ENCODE data around the gene ACE2.
"Not testable (repeated sequence)": the region's sequence is repeated elsewhere in the genome, so short reads cannot be mapped to it uniquely, and the experiment has no call there.

ACE2 gene

DNA sequence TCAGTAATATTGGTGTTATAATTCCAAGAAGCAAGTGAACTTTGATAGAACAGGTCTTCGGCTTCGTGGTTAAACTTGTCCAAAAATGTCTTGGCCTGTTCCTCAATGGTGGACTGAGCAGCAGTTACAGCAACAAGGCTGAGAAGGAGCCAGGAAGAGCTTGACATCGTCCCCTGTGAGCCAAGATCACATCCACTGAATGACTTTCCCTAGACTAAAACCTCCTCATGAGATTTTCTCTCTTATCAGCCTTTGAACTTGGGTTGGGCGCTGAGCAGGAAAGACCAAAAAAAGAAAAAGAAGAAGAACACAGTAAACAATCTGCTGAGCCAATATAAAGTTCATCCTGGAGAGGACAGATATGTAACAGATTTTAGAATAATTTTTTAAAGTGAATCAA is at the start of gene ACE2:
TSS of gene ACE2 (minus strand) at position 216 of the 400 bp plus-strand sequence. CDS start at position 167, 49 bp downstream.
- no peak within 1 kb of the TSS for H3K27ac ChIP-seq
- no peak for DNase-seq (ENCODE audit: low read depth, low spot score)

DNA sequence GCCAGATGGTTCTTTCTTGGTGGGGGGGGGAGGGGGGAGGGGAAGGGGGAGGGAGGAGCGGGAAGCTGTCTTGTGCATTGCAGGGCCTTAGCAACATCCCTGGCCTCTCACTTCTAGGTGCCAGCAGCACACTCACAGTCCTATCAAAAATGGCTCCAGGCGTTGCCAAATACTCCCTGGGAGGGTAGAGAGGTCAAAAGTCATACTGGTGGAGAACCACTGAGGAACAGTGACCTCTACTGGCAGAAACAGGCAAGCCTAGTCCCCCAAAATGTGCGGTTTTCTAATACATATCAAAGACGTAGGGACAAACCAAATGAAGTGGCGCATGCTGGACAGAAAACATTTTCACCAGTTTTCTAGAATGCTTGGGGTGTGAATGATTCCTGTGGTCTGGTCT is 46.8 kb upstream of the ACE2 start:
- DNase-seq (ENCODE audit: low read depth, low spot score); H3K27ac ChIP-seq: not testable (repeated sequence)

DNA sequence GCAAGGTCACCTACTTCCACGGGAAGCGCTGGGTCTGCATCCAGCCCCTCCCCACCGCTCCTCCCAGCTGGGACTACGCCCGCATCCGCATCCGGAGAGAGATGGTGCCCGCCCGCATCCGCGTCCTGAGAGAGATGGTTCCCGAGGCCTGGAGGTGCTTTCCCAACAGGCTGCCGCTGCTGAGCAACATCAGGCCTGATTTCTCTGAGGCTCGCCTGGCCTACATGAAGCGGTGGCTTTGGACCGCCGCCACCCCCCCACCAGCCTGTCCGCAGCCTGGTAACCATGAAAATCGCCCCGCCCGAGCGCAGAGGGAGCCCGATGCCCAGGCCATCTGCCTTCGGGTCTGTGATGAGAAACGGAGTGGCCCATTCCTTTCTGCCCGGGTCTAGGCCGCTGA is 45.8 kb upstream of the ACE2 start:
- no peak overlapping the region for H3K27ac ChIP-seq
- DNase-seq (ENCODE audit: low read depth, low spot score) = no peak

DNA sequence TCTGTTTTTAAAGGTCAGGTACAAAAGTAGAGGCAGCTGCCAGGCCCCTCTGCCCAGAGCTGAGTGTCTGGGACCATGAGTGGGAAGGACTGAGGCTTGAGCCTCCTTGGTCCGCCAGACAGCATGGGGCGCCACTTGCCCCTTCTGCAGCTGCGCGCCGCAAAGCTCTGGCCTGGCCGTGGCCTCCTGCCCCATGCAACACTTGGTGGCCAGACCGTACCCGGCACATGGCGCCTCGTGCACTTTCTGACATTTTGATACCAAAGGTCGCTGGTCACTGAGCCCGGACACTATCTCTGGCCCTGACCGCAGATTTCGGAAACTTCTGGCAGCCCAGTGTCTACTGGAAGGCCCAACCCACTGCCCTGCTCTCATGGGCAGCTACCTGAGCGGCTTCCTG is 45.3 kb upstream of the ACE2 start:
- DNase-seq (ENCODE audit: low read depth, low spot score) = no peak
- no peak overlapping the region for H3K27ac ChIP-seq

DNA sequence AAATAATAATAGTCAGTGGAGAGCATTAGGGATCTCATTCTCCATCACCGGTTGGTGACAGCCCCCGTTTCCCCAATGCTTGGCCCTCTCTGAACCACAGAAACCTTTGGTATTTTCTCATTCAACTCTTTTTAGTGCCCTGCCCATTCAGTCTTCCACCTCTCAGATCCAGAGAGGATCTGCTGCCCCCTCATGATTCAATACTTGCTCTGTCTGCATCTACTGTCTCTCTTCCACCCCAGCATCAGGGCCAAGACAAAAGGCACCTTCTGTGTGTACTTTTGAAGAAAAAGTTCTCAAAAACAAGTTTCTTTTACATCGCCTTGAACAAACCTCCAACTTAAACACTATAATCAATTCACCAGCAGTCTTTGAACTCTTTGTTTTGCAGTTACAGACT is 44.5 kb upstream of the ACE2 start:
- no peak for DNase-seq (ENCODE audit: low read depth, low spot score)
- H3K27ac ChIP-seq = no peak overlapping the region

DNA sequence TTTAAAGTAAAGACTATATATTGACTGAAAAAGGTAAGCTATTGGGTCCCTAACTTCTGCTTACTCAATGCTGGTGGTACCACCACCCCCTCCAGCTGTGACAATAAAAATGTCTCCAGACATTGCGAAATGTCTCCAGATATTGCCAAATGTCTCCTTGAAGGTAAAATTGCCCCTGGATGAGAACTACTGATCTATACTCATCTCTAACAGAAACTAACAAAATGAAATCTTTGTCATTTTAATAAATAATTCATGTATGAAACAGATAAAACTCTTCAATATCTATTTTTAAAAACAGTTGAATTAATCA is 43.8 kb upstream of the ACE2 start:
- no peak overlapping the region for H3K27ac ChIP-seq
- DNase-seq (ENCODE audit: low read depth, low spot score) = no peak

DNA sequence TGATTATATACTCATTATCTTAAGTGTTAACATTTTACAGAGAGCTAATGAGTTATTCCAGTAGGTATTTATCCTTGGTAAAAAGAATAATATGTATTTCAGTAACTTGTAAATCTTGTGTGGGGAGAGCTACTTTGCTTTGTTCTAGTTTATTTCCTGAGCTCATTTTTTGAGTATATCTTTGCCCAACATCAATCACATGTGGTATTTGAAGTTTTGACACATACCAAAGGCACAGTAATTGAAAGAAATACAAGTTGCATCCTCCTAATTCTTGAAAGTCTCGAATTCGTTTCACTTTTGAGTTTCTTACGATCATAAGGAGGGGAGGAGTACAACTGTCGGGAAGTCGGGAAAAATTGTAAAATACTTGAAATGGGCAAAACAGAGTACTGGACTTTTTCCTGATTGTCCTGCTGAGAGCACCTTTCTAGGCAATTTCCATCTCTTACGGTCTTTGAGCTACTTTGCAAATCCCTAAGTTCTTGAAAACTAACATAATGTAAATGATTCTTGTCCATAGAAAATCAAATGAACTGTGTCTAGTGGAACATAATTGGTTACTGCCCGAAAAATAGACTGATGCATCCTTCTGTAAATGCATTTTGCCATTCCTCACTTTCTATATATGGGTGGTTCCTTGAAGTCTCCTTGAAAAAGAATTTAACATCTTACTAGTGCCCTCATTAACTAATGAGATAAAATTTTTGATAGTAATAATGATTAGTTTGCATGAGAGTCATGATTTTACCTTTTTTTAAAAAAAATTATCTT is 43.2 kb upstream of the ACE2 start:
- H3K27ac ChIP-seq = no peak overlapping the region
- no peak for DNase-seq (ENCODE audit: low read depth, low spot score)

DNA sequence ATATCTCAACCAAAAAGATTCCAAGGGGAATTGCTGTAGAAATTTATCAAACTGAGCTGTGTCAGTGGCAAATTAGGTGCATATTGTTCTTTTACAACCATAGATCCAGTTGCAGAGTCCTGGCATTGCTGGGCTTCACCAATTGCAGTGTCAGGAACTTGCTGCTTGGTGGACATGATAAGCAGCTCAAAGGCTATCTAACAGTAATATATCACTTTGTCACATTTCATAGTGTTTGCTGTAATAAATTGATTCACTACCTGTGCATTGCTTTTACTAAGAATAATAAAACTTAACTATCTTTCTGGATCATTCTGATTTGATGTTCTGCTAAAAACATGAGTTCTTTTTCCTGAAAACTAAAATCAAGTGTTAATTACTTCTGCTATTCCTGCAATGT is 30.9 kb upstream of the ACE2 start:
- H3K27ac ChIP-seq = no peak overlapping the region
- no peak for DNase-seq (ENCODE audit: low read depth, low spot score)

DNA sequence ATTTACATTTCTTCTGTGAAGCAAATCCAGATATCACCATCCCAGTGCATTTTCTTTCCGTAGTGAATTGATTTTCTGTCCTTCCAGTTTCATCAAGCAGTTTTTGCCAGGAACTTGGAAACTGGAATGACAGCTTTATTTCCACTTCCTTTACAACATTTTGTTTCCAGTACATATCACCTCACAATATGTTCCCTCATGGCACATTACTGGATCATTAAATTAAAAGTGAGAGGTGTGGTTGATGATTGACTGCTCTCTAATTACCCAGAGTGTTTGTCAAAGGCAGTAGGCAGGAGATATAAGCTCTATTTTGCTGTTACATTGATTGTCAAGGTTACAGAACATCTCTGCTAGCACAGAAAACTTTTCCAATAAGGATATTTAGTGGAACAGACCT is 22.3 kb upstream of the ACE2 start:
- DNase-seq (ENCODE audit: low read depth, low spot score) = no peak

DNA sequence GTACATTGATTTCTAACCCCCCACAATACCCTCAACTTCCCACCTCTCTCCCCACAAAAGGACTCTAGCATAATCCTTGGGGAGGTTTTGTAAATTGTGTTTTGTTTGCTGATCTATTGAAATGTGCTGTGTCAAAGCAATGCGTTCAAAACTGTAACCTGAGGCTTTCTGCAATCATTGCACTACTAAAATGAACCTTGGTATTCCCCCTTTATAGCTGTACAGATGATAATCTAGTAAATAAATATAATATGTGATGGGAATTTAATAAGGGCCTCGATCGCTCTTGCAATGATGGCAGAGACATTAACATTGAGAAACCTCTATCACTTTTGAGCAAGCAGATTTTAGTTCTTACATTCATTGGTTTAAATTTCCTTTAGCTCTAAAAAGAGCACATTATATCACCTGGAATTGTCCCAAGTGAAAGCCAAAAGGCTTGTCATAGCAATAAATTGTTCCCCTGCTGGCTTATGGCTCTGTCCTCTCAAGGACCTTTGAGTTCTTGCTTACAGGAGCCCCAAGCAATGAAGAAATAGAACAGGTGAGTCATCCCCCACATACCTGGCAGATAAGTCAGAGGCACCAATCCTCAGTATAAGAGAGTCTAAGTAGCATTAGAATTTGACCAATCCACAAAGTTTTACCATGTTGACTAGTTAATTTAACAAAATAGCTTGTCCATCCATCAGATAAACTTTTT is 18.4 kb upstream of the ACE2 start:
- peak overlapping the region; percentile 21 for H3K27ac ChIP-seq
- peak; percentile 74 for DNase-seq (ENCODE audit: low read depth, low spot score)

More for the DNA sequence above, 22.3 kb upstream of the ACE2 start:
- no peak overlapping the region for H3K27ac ChIP-seq

DNA sequence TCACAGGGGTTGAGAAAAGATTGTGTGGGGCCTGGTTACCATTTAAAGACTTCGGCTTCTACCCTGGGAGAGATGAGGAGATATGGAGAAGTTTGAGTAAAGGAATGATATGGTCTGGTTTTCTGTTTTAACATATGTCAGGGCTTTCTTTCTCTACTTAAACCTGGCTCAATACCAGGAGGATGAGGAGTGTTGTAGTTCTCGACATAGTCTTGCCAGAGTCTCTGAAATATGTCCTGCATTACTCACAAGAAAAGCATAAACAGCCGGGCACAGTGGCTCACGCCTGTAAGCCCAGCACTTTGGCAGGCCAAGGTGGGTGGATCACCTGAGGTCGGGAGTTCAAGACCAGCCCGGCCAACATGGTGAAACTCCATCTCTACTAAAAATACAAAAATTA is 16.4 kb upstream of the ACE2 start:
- no peak overlapping the region for H3K27ac ChIP-seq
- DNase-seq (ENCODE audit: low read depth, low spot score) = no peak

DNA sequence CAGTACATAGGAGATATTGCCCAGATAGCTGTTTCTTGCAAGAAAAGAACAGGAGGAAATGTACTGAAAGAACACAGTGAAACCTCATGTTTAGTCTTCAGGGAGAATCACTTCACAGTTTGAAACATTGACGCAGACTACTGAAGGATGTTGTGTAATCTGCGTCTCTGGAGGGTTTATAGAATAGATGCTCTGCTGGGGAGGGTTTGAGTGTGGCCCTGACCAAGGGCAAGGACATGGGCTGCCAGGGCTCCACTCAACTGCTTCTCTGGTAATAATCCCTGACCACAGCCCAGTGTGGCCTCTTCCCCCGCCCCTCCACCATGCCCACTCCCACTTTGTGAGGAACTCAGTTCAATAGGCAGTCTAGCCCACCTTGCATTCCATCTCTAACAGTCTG is 15.8 kb upstream of the ACE2 start:
- H3K27ac ChIP-seq = no peak overlapping the region
- DNase-seq (ENCODE audit: low read depth, low spot score) = no peak

DNA sequence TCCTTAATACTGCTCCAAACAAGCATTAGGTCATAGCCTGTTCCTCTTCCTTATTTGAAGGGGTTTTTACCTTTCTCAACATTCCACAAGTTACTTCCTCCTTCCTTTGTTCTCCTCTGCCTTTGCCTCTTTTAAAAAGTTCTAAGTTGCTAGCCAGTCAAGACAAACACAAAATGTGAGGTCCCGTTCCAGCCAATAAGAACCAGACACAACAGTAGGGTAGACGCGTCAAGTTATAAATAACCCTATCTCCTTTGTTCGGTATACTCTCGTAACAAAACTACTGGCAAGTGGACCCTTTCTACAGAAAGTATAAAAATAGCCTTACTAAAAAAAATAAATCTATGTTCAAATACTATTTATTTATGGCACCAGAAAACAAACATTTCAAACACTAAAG is 6.3 kb upstream of the ACE2 start:
- H3K27ac ChIP-seq = no peak overlapping the region
- no peak for DNase-seq (ENCODE audit: low read depth, low spot score)

DNA sequence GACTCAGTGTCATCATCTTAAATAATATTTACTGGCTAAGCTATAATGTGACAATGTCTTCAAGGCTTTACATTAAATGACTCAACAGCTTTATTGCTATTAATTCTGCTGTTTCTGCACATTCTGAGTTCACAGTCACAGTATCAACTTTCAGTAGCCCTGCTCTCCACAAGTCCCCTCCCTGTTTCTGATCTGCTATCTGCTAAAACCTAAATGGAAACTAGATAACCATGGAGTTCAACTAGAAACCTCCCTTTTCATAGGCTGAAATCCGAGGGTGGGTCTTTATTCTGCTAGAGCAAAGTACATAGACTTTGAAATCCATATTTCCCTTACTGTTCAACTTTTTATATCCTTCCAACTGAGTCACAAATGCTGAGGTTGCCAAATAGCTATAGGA is 5.4 kb upstream of the ACE2 start:
- no peak overlapping the region for H3K27ac ChIP-seq
- DNase-seq (ENCODE audit: low read depth, low spot score) = no peak

DNA sequence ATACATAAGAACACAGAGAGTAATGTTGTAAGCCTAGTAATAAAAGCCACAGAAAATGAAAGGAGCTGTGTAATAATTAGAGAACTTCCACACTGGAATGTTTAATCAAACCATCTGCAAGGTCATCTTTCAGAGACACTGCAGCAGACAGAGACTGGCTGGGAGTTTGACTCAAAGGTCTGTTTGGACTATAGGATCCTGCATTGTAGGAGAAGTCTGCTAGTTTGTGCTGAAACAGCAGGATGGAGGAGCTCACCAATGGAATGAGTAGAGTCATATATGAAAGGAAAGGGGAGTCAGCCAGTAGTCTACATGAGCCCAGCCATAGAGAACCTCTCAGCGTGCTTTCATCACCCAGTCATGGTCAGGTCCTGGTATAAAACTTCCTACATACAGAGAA is 4.5 kb upstream of the ACE2 start:
- no peak for DNase-seq (ENCODE audit: low read depth, low spot score)
- H3K27ac ChIP-seq = no peak overlapping the region

DNA sequence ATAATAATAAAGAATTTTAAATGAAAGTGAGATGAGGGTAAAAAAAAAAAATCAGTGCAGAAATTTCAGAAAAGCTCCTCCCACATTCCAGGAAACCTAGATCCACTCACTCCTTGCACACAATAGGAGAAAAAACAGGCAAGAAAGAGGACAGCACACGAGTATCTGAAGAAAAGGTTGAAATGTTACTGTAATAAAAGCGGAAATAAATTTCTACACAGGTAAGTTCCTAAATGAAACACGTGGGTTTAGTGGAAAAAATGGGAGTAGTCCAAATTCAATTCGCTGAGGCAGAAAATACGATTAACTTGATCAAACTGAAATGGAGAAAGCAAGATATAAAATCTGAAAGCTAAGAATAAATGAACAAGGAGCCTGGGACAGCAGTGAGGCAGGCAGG is 2.0 kb upstream of the ACE2 start:
- DNase-seq (ENCODE audit: low read depth, low spot score) = no peak
- H3K27ac ChIP-seq = no peak overlapping the region

DNA sequence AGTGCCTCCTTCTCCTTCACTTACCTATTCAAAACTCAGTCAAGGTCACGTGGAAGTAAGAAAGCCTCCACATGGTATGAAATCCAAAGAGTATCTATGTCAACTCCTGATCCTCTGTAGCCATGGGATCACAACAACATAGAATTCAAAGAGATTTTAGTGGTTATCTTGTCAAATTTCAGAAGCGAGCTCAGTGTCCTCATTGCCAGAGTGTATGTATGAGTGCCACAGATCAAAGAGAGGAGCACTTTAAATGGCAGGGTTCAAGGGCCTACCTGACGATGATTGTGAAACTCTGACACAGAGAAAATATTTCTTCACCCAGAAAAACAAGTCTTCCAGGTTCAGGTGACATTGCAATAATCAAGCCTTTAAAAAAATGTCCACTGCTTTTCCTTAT is 1.2 kb upstream of the ACE2 start:
- H3K27ac ChIP-seq = no peak overlapping the region
- no peak for DNase-seq (ENCODE audit: low read depth, low spot score)

DNA sequence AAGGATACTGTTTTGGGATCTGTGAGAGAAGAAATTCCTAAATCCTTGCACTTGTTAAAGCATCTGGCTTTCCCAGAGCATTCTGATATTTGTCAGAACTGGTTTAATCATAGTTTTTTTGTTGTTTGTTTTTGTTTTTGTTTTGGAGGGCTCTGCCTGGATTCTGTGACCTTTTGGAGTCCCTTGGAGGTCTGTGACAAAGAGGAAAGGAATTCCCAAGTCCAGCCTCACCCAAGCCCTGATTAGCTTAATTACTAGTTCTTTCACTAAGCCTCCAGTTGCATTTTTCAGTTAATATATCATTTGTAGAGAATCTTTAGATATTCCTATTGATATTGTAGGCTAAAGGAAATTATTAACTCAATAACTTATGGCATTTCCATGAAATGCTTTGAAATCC is 711 bp downstream of the ACE2 start:
- no peak for DNase-seq (ENCODE audit: low read depth, low spot score)
- H3K27ac ChIP-seq = no peak overlapping the region

DNA sequence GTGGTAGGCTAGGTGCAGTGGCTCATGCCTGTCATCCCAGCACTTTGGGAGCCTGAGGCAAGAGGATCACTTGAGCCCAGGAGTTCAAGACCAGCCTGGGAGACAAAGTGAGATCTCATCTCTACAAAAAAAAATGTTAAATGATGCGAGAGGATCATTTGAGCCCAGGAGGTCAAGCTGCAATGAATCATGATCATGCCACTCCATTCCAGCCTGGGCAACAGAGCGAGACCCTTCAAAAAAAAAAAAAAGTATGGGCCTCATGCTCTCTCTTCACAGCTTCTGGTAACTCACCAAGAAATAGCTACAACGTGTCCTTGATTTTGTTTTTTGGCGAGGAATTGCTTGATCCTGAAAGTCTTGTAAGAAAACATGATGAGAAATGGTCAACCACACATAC is 1.3 kb downstream of the ACE2 start:
- no peak overlapping the region for H3K27ac ChIP-seq
- no peak for DNase-seq (ENCODE audit: low read depth, low spot score)

DNA sequence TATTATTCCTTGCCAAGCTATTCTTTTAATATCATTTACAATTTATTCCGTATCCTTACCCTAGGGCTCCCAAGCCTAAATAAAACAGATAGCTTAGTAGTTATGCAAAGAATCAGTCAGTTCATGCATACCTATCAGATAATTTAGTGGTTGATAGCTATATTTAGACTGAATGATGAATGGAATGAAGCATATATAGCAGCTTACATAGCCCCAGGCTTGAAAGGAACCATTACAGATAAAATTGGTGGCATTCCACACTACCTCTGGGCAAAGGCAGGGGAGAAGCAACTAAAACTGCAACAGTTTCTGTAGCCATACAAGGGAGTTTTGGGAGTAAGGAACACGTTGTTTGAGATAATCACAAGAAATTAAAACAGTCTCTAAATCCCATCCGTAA is 2.7 kb downstream of the ACE2 start:
- no peak for DNase-seq (ENCODE audit: low read depth, low spot score)
- no peak overlapping the region for H3K27ac ChIP-seq

DNA sequence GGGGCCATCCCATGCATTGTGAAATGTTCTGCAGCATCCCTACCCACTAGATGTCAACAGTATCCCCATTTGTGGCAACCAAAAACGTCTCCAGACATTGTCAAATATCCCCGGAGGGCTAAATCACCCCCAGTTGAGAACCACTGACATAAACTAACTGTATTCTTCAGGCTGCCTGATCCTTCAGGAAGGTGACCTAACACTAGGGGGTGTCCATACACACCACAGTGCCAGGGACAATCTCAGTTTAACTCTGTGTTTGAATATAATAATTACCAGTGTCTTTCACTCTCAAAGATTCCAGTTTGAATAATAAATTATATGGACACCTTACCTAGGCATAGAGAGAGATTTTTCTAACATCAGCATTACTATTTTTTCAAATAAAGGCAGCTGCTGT is 6.4 kb downstream of the ACE2 start:
- no peak for DNase-seq (ENCODE audit: low read depth, low spot score)

More for the DNA sequence above, 6.4 kb downstream of the ACE2 start:
- H3K27ac ChIP-seq = no peak overlapping the region

Measured in epithelial cell of prostate (primary cell).